ENCODE data around the gene SS18L1.

SS18L1 gene

DNA sequence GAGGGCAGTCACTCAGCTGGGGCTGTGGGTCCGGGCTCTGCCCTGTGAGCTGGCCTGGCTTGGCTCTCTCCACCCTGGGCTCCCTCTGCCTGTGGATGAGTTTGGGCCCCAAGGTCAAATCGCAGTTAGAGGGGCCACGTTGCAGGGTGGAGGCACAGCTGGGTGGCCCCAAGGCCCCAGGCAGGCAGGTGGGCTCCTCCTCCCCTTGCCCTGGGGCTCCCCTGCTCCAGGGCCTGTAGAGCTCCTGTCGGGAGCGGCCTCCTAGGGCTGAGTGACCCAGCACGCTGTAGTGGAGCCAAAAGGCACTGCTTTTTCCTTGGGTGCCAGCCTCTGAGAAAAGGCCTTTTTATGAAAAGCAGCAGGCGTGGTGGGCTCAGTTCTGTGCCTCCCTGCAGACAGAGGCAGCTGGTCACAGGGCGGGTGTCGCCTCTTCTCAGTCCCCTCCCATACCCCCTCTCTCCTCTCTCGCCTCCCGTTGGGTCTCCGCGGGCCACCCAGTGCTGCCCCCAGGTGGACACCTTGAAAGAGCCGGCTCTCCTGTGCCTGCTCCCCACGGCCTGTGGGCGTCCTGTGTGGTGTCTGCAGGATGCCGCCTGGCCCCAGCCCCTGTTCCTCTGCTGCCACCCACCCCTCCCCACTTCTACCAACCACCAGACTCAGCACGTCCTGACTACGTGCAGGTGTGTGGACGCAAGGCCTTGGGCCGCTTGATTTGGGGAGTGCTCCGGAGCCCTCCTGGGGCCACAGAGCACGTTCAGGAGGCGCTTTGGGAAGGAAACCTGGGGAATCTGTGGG lies 13.2 kb downstream of the SS18L1 start:
- peak; percentile 85 for DNase-seq (ENCODE audit: low spot score)

DNA sequence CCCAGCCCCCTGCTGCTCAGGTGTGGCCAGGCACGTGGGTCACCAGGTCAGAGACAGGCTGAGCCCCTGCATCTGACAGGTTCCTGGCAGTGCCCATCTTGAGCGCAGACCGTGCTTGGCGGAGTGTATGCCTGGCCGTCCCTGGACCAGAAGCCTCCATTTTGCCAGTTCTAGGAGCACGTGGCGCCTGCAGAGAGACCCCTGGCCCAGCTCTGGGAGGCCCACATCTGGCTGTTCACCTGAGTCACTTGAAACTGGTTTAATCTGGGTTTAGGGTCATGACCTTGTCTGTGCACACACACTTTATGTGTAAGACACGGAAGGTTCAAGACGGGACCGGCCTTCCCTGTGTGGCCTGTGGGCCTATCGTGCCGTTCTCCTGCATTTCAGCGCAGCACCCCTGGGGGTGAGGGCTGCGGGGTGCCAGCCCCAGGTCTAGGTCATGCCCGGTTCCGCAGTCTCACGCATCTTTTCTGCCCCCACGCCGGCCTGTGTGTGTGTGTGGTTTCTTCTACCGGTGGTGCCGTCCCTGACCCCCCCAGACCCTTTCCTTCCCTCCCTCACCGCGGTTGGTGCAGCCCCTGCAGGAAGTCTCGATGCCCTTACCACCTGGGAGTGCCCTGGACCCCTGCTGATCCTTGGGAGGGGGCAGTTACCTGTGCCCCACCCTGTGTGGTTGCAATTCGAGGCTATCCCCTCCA lies 14.0 kb downstream of the SS18L1 start:
- no peak for DNase-seq (ENCODE audit: low spot score)

DNA sequence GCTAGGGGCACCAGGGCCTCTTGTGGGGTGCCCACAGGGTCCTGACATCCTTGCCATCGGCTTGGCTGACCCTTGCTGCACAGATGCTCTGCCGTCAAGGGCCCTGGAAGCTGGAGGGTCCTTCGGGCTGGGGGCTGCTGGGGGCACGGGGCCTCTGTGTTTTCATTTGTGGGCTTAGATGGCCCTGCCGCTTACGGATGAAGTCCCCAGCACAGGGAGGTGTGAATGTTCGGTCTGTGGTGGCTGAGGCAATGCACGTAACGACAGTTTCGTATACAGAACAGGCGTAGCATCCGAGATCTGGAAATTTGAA lies 14.5 kb downstream of the SS18L1 start:
- DNase-seq (ENCODE audit: low spot score), result no peak

DNA sequence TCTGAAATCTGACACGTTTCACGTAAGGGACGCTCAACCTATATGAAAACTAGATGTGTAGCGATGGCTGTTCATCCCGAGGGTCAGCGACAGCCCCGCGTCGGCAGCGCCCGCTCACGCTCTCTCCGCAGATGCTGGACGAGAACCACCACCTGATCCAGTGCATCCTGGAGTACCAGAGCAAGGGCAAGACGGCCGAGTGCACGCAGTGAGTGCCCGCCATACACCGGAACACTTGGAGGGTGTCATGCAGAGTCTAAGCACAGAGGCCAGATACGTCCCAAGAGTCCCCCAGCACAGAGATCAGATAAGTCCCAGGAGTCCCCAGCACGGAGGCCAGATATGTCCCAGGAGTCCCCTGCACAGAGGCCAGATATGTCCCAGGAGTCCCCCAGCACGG lies 15.0 kb downstream of the SS18L1 start:
- DNase-seq (ENCODE audit: low spot score), result no peak

DNA sequence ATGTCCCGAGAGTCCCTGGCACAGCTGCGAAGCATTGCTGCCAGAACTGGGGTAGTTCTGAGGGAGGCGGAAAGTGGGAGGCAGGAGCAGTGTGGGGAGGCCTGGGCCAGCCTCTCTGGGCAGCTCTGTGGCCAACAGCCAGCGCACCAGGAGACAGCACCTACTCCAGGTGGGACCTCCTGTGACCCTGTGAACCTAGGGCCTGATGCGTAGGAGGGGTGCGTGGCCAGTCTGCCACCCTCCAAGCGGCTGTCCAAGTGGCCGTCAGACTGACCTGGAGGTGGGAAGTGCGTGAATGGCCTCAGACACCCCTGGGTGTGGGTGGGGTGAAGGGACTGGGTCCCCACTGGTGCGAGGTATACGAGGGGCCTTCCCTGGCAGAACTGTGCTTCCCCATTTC lies 15.5 kb downstream of the SS18L1 start:
- no peak for DNase-seq (ENCODE audit: low spot score)

DNA sequence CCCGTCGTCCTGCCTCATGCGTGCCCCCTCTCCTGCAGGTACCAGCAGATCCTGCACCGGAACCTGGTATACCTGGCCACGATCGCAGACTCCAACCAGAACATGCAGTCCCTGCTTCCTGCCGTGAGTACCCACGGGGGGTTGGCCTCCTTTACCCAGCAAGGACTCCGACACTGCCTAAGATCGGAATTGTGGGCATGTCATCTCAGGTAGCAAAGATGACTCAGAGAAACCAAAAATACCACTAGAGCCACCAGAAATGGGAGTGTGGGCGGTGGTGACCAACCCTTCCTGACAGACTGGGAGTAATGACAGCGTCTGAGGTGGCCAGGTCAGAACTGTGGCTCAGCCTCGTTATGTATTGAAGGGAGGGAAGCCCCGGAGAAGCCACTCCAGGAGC lies 16.3 kb downstream of the SS18L1 start:
- DNase-seq (ENCODE audit: low spot score), result no peak

DNA sequence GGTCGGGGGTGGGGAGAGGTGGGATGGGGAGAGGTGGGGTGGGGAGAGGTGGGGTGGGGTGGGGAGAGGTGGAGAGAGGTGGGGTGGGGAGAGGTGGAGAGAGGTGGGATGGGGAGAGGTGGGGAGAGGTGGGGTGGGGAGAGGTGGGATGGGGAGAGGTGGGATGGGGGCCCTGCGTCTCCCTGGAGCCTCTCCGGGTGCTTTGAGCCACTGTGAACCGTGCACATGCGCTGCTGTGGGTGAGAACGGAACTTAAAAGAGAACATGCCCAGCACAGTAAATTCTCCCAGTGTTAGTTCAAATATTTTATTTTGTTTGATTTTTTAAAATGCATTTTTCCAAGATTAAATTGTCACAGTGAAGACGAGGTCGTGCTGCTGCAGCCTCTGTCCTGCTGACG lies 16.7 kb downstream of the SS18L1 start:
- DNase-seq (ENCODE audit: low spot score), result no peak

DNA sequence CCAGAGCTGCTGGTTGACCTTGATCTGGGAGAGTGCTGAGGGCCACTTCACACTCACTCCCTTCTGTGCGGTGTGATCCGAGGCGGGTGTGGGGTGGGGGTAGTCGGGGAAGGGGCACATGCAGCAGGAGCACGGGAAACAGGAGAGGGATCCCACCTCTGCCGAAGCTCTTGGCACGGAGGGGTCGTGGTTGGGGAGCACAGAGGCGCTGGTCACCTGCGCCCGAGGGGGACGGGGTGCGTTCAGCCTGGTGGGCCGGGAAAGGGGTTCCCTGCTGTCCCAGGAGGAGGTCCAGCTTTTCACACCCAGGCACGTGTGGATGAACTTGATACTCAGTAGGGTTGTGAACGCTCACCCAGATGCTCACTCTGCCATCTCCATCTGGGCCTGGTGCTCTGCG lies 17.3 kb downstream of the SS18L1 start:
- no peak for DNase-seq (ENCODE audit: low spot score)

DNA sequence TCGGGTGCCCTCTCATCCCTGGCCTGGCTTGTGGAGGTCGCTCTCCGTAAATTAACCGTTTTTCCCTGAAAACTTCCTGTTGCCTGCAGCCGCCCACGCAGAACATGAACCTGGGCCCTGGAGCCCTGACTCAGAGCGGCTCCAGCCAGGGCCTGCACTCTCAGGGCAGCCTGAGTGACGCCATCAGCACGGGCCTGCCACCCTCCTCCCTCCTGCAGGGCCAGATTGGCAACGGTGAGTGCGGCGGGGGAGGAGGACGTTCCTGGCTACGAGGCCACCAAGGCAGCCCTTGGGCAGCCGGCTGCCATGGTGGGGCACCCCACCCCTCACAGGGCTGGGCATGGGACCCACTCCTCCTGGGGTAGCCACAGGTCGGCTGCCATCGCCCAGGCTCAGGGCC lies 17.8 kb downstream of the SS18L1 start:
- no peak for DNase-seq (ENCODE audit: low spot score)

DNA sequence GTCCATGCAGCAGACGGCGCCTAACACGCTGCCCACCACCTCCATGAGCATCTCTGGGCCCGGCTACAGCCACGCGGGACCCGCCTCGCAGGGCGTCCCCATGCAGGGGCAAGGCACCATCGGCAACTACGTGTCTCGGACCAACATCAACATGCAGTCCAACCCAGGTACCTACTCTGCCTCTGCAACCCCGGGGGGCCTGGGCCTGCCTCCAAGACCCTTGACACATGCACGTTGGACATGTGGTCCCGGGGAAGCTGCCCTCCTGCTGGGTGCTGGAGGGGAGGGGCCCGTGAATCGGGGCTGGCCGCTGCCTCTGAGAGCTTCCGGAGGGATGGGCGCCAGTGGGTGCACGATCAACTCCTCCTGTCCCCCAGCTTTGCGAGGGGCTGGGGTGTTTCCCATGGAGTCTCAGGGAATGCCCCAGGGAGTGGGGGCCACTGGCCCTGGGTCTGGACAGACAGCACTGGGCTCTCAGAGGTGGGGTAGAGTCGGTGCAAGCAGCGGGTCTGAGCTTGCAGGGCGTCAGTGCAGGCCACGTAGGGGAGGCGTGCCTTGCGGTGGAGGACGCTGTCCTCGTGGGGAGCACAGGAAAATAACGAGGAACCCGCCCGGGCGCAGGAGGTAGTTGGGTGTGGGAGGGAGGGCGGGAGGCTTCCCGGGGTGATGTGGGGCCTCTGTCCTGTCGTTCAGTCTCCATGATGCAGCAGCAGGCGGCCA lies 19.4 kb downstream of the SS18L1 start:
- no peak for DNase-seq (ENCODE audit: low spot score)

DNA sequence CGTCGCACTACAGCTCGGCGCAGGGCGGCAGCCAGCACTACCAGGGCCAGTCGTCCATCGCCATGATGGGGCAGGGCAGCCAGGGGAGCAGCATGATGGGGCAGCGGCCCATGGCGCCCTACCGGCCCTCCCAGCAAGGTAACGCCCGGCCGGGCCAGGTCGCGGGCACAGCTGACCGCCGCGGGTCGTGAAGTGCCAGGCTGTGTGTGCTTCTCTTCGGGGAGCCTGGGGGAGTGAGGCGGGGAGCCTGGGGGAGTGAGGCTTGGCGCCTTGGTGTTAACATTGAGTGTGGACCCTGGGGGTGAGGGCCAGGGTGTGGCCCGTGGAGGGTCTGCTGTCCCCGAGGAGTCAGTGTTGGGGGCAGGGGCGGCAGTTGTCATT lies 19.9 kb downstream of the SS18L1 start:
- no peak for DNase-seq (ENCODE audit: low spot score)

DNA sequence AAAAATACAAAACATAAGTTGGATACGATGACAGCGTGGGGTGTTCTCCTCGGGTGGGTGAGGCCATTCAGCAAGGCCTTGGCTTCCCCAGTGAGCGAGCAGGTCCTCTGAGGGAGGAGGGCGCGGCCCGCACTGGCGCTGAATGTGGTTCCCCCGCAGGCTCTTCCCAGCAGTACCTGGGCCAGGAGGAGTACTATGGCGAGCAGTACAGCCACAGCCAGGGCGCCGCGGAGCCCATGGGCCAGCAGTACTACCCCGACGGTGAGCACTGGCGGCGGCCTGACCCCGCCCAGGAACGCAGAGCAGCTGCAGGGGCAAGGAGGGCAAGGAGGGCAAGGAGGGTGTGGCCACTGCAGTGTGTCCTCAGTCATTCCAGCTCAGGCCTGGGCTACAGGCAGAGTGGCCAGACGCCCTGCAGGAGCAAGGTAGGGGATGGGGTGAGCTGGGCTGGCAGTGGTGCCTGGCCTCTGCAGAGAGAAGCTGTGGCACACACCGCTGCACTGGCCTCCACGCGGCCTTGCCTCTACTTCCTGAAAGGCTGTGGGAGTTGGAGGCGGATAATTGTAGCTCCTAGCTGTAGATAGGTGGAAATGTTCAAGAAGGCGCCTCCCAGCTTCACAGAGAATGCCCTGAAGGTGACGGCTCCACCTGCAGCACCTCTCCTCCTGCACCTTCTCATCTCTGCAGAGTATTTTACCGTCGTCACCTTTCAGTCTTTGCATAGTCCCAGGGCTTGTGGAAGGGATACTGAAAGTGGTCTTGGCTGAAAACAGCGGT lies 20.6 kb downstream of the SS18L1 start:
- no peak for DNase-seq (ENCODE audit: low spot score)

DNA sequence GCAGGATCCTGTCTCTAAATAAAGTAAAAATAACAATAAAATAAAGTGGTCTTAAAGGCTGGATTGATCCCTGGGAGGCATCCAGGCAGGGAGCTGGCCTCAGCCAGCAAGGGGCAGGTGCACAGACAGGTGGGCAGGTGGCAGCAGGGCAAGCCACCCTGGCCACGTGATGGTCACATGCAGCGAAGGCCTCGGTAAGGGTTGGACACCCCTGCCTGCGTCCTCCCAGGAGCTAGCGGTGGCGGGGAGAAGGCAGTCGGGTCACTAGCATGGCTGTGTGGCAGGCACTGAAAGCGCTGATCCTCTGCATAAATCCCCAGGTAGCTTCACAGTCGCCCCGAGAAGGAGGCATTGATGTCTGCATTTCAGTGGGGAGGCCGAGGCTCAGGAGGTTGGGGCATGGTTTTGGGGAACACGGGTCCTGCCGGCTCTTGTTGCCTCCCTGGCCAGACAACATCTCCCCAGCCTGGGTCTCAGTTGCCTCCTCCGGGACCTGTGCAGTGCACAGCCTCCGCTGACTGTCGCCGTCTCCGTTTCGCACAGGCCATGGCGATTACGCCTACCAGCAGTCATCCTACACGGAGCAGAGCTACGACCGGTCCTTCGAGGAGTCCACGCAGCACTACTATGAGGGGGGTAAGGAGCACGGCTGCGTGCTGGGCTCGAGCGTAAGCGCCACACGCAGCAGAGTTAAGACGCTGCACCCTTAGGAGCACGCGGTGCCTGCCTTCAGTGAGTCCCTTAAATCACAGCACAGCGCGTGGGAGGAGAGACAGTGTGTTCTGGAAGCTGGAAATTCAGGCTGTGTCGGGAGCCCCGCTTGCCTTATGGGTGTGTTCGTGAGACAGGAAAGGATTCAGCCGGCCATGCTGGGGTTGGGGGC lies 21.6 kb downstream of the SS18L1 start:
- no peak for DNase-seq (ENCODE audit: low spot score)

DNA sequence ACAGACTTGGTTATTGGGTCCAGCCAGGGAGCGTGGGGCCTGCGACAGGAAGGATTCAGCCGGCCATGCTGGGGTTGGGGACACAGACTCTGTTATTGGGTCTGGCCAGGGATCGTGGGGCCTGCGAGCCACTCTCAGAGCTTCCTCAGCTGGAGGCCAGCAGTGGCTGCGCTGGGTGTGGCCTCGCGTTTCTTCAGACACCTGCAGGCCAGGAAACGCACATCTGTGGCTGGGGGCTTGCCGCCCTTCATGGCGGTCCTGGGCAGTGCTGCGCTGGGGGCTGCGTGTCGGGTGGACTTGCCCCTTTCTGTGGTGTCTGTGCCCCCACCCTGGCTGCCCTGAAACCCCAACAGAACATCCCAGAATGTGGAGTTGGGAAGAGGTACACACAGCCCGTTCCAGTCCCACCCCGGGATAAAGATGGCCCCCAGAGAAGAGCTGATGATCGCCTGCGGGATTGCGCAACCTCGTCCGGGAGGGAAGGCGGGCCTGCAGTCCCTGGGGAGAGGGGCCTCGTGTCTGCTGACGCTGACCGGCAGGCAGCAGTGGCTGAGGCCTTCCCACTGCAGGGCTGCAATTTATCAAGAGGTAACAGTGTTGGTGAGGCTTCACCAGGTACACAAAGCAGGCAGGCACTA lies 22.3 kb downstream of the SS18L1 start:
- DNase-seq (ENCODE audit: low spot score), result no peak

DNA sequence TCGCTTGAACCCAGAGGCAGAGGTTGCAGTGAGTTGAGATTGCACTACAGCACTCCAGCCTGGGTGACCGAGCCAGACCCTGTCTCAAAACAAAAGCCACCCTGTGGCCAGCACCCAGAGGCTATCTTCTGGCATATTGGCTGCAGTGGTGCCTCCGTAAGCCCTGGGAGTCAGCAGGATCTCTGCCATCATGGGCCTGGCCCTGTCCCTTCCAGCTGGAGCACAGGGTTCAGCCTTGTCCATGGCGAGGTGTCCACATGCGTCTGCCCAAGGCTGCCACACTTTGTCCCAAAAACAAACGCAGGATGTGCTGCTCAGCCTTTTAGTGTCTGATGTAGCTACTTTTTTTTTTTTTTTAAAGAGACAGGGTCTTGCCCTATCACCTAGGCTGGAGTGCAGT lies 23.9 kb downstream of the SS18L1 start:
- DNase-seq (ENCODE audit: low spot score), result no peak

DNA sequence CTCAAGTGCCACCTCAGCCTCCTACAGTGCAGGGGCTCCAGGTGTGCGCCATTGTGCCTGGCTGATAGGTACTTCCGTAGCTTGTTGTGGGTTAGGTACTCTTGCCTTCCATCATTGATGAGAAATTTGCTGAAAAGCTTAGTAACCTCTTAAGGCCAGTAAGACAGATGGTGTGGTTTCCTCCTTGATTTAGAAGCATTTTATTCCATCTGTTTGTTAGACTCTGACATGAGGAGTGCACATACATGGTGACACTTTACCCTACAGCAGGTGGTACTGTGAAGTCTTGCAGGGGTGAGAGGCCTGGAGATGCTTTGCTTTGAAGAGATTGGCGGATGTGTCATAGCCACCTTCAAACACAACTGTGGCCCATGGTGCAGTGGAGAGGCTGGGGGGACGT lies 24.5 kb downstream of the SS18L1 start:
- no peak for DNase-seq (ENCODE audit: low spot score)

DNA sequence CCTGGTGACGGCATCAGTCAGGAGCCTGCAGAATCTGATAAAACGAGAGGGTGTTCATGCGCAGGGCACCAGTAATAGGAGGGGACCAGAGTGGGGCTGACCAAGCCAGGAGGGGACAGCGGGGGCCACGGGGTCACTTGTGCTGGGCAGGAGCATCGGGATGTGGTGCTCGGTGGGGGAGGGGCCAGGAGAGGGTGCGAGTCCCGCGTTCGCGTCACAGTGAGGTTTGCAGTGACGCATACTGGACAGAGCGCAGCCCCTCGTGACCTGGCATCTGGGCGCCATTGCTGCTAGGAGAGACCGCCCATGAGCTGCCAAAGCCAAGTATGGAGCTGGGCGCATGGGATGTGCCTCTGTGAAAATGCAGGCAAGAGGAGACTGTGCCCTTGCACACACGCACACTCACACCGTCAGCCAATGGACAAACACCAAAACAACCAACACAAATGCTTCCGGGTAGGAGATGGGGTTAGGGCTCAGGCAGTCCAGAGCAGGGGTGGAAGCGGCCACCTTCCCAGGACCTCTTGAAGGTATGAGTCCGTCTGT lies 25.4 kb downstream of the SS18L1 start:
- DNase-seq (ENCODE audit: low spot score), result no peak

DNA sequence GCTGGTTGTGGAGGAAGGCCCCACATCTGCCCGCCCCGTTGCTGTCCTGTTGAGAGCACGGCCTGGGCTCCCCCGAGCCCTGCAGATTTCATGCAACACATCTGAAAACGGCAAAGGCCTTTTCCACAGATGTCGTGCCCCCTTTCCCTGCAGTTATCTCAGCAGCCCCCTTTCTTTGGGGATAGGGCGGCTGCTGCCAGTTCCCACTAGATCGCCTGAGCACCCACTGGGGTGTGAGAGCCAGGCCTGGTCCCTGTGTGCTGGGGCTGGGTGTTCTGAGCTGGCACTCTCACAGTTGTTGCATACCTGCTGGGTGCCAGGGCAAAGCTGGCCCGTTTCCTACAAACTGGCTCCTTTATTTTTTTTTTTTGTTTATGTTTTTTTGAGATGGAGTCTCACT lies 27.0 kb downstream of the SS18L1 start:
- no peak for DNase-seq (ENCODE audit: low spot score)

DNA sequence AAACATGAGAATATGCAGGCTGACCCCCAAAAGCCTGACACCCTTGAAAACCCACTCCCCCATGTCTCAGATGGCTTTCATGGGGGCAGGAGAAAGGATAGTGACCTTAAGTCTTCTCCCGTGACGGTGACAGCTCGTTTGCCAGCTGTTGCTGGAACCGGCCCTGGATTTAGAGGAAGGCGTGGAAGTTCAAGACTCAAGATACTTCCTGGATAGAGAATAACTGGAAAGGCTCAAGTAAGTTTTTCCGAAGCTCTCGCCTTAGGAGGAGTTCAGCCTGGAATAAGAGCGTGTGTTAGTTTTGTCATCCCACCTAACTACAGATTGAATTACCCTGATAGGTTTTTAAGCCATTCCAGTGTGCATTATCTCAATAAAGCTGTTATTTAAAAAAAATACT lies 27.7 kb downstream of the SS18L1 start:
- DNase-seq (ENCODE audit: low spot score), result no peak

DNA sequence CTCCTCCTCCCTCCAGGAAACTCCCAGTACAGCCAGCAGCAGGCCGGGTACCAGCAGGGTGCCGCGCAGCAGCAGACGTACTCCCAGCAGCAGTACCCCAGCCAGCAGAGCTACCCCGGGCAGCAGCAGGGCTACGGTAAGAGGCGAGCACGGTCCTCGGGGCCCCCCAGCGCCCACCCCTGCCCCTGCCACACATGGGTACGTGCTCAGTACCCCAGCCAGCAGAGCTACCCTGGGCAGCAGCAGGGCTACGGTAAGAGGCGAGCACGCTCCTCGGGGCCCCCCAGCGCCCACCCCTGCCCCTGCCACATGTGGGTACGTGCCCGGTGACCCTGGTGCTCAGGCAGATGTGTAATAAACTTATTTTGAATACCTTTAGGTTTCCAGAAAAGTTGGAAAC lies 29.1 kb downstream of the SS18L1 start:
- DNase-seq (ENCODE audit: low spot score), result no peak
